Ovary (tissue), 3 donors: Measurements from ENCODE around the gene BNC2.

Experiments used
- CTCF ChIP-seq, 3 donors: fragments of 450-650 bp in 2 of 3; fragments of 200-600 bp in 1 of 3; IDR thresholded peaks; one replicate each; pipeline versions ENCODE4 v1.5.1 to v1.8.0; 2016 to 2022; ENCODE audit warnings: antibody characterized with exemption in 3 of 3, mild to moderate bottlenecking in 1 of 3
- POLR2A ChIP-seq: fragments of 450-650 bp; IDR thresholded peaks from one replicate; pipeline ENCODE4 v1.6.1; 2017; ENCODE audit warnings: antibody characterized with exemption, mild to moderate bottlenecking, moderate library complexity
- donor health status: DM: no; HTN: no; CAD: no.

GRCh38 chr9:16653491-16654399 is 216.7 kb downstream of the BNC2 start:
- TF ChIP-seq CTCF (IDR thresholded peaks at IDR 0.05) (no peak), POLR2A (no peak)
